ENCODE results near the gene TP53.
A peak's percentile ranks its signal among the peaks of the same experiment; 100 is the strongest.

Gene TP53

DNA sequence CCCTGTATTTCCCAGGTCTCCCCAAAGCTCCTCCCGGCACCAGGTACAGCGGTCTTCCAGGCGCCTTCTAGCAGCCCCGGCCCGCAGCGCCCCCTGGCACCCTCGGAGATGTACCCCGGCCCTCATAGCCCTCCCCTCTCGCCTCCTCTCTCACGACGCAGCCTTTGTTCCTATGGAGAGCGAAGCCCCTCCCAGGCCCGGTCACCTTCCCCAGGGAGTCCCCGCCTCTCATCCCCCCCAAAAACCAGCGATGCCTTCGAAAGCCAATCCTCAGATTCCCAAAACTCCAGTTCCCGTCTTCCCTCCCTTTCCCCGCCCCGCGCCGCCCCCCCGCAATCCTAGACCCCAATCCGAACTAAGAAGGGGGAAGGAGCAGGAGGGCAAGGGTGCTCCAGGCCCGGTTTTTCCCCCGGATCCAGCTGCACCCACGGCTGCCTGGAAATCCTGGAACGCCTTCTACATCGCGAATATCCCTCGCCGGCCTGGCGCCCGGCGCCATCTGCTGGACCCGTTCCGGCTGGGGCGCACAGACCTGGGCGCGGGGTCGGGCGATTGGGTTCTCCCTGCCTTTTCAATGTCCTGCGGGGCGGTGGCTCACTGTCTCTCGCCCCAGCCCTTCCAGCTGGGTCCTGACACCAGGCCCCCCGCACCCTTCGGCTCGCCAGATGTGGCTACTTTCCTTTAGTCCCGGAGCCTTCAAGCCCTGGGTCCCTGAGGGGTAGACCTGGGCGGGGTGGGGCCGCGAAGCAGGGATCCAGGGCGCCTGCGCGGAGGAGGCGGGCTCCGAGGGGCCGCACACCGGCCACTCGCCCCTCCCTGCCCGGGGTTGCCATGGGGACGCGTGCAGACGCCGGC, 29.8 kb upstream of the TP53 start, which contains the start of gene DNAH2 (continued):
- TF ChIP-seq, protein P1, sequence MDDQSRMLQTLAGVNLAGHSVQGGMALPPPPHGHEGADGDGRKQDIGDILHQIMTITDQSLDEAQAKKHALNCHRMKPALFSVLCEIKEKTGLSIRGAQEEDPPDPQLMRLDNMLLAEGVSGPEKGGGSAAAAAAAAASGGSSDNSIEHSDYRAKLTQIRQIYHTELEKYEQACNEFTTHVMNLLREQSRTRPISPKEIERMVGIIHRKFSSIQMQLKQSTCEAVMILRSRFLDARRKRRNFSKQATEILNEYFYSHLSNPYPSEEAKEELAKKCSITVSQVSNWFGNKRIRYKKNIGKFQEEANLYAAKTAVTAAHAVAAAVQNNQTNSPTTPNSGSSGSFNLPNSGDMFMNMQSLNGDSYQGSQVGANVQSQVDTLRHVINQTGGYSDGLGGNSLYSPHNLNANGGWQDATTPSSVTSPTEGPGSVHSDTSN (CRISPR knock-in tag; IDR thresholded peaks at IDR 0.05), result no peak
- TF ChIP-seq ZNF292 (tag by site-specific recombination; IDR thresholded peaks at IDR 0.05; ENCODE audit: borderline replicate concordance, low read depth) (no peak), PRDM1 (tag by site-specific recombination; IDR thresholded peaks at IDR 0.05) (no peak), ZNF341 (tag by site-specific recombination; IDR thresholded peaks at IDR 0.05; ENCODE audit: low read depth) (peak; percentile 20), ZNF19 (tag by site-specific recombination; IDR thresholded peaks at IDR 0.05; ENCODE audit: low read depth) (no peak), ZNF558 (tag by site-specific recombination; IDR thresholded peaks at IDR 0.05) (peak; percentile 76; the same call in 1 of the 2 replicates), ZNF121 (tag by site-specific recombination; IDR thresholded peaks at IDR 0.05) (peak; percentile 59; the same call in 1 of the 2 replicates), KLF1 (tag by site-specific recombination; IDR thresholded peaks at IDR 0.05) (peak; percentile 79), ZNF426 (tag by site-specific recombination; IDR thresholded peaks at IDR 0.05) (no peak), ZFP69B (tag by site-specific recombination; IDR thresholded peaks at IDR 0.05) (peak; percentile 96), ZNF214 (tag by site-specific recombination; IDR thresholded peaks at IDR 0.05; ENCODE audit: borderline replicate concordance) (no peak), ZNF549 (tag by site-specific recombination; IDR thresholded peaks at IDR 0.05) (no peak), ZNF433 (tag by site-specific recombination; IDR thresholded peaks at IDR 0.05; ENCODE audit: low read depth) (no peak), ZNF16 (tag by site-specific recombination; IDR thresholded peaks at IDR 0.05; ENCODE audit: low read depth) (no peak), ZNF48 (tag by site-specific recombination; IDR thresholded peaks at IDR 0.05) (no peak), ZBTB17 (tag by site-specific recombination; IDR thresholded peaks at IDR 0.05) (peak; percentile 88), ZNF24 (tag by site-specific recombination; IDR thresholded peaks at IDR 0.05) (peak; percentile 94), ZNF350 (tag by site-specific recombination; IDR thresholded peaks at IDR 0.05) (no peak), ZNF560 (tag by site-specific recombination; IDR thresholded peaks at IDR 0.05; ENCODE audit: borderline replicate concordance) (no peak), SETDB1 (IDR thresholded peaks at IDR 0.05; ENCODE audit: insufficient read length, low read length) (no peak), YY1 (tag by site-specific recombination; IDR thresholded peaks at IDR 0.05) (peak; percentile 90), ZNF544 (tag by site-specific recombination; IDR thresholded peaks at IDR 0.05) (no peak)
- TF ChIP-seq, protein P2, sequence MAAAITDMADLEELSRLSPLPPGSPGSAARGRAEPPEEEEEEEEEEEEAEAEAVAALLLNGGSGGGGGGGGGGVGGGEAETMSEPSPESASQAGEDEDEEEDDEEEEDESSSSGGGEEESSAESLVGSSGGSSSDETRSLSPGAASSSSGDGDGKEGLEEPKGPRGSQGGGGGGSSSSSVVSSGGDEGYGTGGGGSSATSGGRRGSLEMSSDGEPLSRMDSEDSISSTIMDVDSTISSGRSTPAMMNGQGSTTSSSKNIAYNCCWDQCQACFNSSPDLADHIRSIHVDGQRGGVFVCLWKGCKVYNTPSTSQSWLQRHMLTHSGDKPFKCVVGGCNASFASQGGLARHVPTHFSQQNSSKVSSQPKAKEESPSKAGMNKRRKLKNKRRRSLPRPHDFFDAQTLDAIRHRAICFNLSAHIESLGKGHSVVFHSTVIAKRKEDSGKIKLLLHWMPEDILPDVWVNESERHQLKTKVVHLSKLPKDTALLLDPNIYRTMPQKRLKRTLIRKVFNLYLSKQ (tag by site-specific recombination; IDR thresholded peaks at IDR 0.05; ENCODE audit: borderline replicate concordance), result no peak
- TF ChIP-seq, protein P3, sequence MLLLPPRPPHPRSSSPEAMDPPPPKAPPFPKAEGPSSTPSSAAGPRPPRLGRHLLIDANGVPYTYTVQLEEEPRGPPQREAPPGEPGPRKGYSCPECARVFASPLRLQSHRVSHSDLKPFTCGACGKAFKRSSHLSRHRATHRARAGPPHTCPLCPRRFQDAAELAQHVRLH (tag by site-specific recombination; IDR thresholded peaks at IDR 0.05), result peak; percentile 78
- TF ChIP-seq, protein P4, sequence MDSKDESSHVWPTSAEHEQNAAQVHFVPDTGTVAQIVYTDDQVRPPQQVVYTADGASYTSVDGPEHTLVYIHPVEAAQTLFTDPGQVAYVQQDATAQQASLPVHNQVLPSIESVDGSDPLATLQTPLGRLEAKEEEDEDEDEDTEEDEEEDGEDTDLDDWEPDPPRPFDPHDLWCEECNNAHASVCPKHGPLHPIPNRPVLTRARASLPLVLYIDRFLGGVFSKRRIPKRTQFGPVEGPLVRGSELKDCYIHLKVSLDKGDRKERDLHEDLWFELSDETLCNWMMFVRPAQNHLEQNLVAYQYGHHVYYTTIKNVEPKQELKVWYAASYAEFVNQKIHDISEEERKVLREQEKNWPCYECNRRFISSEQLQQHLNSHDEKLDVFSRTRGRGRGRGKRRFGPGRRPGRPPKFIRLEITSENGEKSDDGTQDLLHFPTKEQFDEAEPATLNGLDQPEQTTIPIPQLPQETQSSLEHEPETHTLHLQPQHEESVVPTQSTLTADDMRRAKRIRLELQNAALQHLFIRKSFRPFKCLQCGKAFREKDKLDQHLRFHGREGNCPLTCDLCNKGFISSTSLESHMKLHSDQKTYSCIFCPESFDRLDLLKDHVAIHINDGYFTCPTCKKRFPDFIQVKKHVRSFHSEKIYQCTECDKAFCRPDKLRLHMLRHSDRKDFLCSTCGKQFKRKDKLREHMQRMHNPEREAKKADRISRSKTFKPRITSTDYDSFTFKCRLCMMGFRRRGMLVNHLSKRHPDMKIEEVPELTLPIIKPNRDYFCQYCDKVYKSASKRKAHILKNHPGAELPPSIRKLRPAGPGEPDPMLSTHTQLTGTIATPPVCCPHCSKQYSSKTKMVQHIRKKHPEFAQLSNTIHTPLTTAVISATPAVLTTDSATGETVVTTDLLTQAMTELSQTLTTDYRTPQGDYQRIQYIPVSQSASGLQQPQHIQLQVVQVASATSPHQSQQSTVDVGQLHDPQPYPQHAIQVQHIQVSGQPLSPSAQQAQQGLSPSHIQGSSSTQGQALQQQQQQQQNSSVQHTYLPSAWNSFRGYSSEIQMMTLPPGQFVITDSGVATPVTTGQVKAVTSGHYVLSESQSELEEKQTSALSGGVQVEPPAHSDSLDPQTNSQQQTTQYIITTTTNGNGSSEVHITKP (tag by site-specific recombination; IDR thresholded peaks at IDR 0.05), result peak; percentile 83
- TF ChIP-seq, protein P5, sequence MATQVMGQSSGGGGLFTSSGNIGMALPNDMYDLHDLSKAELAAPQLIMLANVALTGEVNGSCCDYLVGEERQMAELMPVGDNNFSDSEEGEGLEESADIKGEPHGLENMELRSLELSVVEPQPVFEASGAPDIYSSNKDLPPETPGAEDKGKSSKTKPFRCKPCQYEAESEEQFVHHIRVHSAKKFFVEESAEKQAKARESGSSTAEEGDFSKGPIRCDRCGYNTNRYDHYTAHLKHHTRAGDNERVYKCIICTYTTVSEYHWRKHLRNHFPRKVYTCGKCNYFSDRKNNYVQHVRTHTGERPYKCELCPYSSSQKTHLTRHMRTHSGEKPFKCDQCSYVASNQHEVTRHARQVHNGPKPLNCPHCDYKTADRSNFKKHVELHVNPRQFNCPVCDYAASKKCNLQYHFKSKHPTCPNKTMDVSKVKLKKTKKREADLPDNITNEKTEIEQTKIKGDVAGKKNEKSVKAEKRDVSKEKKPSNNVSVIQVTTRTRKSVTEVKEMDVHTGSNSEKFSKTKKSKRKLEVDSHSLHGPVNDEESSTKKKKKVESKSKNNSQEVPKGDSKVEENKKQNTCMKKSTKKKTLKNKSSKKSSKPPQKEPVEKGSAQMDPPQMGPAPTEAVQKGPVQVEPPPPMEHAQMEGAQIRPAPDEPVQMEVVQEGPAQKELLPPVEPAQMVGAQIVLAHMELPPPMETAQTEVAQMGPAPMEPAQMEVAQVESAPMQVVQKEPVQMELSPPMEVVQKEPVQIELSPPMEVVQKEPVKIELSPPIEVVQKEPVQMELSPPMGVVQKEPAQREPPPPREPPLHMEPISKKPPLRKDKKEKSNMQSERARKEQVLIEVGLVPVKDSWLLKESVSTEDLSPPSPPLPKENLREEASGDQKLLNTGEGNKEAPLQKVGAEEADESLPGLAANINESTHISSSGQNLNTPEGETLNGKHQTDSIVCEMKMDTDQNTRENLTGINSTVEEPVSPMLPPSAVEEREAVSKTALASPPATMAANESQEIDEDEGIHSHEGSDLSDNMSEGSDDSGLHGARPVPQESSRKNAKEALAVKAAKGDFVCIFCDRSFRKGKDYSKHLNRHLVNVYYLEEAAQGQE (tag by site-specific recombination; IDR thresholded peaks at IDR 0.05), result peak; percentile 64
- TF ChIP-seq, protein P6, sequence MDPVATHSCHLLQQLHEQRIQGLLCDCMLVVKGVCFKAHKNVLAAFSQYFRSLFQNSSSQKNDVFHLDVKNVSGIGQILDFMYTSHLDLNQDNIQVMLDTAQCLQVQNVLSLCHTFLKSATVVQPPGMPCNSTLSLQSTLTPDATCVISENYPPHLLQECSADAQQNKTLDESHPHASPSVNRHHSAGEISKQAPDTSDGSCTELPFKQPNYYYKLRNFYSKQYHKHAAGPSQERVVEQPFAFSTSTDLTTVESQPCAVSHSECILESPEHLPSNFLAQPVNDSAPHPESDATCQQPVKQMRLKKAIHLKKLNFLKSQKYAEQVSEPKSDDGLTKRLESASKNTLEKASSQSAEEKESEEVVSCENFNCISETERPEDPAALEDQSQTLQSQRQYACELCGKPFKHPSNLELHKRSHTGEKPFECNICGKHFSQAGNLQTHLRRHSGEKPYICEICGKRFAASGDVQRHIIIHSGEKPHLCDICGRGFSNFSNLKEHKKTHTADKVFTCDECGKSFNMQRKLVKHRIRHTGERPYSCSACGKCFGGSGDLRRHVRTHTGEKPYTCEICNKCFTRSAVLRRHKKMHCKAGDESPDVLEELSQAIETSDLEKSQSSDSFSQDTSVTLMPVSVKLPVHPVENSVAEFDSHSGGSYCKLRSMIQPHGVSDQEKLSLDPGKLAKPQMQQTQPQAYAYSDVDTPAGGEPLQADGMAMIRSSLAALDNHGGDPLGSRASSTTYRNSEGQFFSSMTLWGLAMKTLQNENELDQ (tag by site-specific recombination; IDR thresholded peaks at IDR 0.05; ENCODE audit: low read depth), result peak; percentile 21; the same call in 1 of the 2 replicates
